ENCODE results near the gene CIROP.

CIROP gene

DNA sequence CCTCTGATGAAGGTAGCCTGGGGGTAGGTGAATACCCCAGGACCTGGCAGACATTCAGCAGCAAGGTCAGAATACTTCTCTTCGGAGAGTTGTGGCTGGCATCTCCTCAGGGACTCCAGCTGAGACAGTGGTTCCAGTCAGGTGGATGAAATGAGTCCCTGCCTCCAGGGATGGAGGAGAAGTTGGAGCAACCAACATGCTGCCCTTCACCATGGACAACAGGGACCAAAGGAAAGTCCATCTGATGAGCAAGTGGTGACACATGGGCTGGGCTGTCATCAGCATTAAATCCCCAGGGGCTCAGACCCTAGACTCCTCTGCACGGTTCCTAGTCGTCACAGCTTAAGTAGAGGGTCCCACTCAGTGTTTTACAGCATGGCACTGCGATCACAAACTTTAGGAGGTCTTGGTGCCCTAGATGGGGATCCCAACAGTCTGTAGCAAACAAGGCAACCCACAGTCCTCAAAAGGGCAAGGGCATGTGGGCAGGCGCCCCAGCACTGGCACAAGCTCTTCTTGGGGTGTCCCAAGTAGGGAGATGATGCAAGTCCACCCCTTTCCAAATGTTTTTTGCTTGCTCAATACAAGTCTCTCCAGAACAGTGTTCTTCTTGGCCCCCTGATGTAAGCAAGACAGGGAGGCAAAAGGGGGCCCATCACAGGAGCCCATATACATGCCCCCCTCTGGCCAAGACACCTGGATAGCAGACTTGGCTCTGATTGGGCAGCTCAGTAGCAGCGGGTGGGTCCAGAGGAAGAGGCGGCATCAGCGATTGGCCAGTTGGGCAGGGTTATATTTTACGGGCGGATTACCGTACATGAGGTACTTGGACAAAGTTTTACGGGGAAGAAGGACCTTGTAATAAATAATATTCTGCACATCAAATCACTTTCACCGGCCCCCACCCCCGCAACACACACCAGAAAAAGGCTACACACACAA is 36.7 kb downstream of the CIROP start:
- no peak for DNase-seq (ENCODE audit: low read depth)

- no peak for DNase-seq (ENCODE audit: low read depth)
Observed at GRCh38 chr14:23066855-23067744, 37.7 kb downstream of the CIROP start.

DNA sequence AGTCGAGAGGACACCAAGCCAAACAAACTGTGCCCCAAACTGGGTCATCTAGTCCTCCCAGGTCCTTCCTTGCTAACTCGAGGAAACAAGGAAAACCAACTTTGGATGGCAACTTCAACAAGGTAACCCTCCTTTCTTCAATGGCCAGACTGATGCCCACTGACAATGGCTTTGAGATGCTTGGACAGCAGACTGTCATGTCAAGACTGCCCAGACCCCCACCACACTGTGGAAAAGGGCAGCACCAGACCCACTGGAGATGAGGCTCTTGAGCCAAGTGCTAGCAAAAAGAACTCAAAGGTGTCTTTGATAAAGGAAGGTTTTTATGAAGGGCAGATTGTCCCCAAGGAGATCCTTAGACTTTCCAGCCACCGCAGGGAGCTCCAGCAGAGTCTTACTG is 38.4 kb downstream of the CIROP start:
- no peak for DNase-seq (ENCODE audit: low read depth)

GRCh38 chr14:23063601-23064000 is 41.2 kb downstream of the CIROP start:
- DNase-seq (ENCODE audit: low read depth): no peak

GRCh38 chr14:23062002-23062401 is 42.8 kb downstream of the CIROP start:
- DNase-seq (ENCODE audit: low read depth): no peak

DNA sequence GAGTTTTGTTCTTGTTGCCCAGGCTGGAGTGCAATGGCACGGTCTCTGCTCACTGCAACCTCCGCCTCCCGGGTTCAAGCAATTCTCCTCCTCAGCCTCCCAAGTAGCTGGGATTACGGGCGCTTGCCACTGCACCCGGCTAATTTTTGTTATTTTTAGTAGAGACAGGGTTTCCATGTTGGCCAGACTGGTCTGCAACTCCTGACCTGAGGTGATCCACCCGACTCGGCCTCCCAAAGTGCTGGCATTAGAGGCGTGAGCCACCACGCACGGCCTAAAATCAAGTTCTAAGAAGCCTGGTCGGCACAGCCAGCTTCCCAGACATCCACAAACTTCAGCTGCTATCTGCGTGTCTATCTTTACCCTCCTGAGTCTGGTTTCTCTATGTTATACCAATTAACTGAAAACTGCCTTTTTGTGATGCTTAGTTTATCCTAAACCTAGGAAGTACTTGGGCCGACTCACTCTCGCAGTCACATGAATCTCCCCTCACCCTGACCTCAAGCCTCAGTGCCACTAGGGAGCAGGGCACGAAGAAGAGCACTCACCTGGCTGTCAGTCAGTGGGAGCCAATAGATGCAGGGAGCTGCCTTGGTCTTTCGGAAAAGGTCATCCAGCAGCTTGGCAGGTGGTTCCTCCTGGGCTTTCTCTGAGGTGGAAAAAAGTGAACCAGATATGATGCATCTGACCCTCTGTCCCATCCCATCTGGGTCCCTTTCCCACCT is 44.1 kb downstream of the CIROP start:
- DNase-seq (ENCODE audit: low read depth): no peak

- no peak for DNase-seq (ENCODE audit: low read depth)
Observed at GRCh38 chr14:23058654-23059504, 45.9 kb downstream of the CIROP start.

GRCh38 chr14:23057757-23058653 is 46.8 kb downstream of the CIROP start:
- DNase-seq (ENCODE audit: low read depth): peak; percentile 78

DNA sequence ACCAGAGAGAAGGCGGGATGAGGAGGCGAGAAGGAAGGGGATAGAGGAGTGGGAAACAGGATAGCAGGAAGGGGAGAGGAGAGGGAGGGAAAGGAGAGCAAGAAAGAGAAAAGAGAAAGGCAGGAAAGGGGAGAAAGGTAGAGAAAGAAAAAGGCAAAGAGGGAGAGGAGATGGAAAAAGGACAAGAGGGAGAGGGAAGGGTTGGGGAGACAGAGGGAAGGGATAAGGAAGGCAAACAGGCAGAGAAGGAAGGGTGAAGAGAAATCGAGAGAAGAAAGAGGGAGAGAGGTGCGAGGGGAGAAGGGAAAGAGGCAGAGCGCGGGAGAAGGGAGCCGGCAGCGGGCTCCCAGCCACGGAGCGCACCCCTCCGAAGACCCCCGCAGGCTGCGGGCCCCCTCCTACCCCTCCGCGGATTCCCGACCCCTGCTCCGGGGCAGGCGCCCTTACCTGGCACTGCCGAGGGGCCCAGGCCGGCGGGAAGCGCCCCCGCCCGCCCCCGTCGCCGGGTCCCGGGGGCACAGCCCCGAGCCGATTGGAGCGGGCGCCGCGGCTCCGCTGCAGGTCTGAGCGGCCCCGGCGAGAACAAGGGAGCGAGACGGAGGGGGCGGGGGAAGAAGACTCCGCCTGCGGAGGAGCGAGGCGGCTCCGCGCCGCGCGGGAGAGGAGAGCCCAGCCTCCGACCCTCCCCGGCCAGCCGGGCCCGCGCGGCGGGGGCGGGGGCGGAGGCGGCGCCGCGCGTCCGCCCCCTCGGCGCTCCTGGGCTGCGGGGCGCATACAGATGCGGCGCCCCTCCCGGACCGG is 47.6 kb downstream of the CIROP start, which contains the start of gene CDH24:
Gene CDH24, minus strand, starts transcription at position 565 of the 801 bp plus-strand sequence. CDS start 1,787 bp downstream, outside the sequence.
- peak; percentile 41 for DNase-seq (ENCODE audit: low read depth)

GRCh38 chr14:23056145-23056955 is 48.4 kb downstream of the CIROP start:
- peak; percentile 57 for DNase-seq (ENCODE audit: low read depth)

DNA sequence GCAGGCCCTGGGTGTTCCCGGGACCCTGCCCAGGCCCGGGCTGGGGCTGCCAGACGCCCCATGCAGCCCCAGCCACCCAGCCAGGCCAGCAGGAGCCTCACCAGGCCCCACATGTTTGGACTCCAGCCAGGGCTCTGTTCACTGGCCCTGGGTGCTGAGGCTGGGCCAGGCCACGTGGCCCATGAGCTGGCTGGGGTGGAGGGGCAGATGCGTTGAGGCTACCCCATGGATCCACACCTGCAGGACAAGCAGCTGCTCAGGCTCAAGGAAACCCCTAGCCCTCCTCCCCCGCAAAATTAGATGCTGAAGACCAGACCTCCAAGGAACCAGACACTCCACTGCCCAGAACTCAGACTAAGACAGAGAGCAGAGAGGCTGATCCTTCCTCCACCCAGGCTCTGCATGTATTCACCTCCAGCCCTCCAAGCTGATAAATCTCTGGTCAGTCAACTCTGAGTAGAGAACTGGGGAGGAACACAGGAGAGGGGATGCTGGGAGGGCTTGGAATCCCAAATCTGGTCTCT is 49.1 kb downstream of the CIROP start:
- no peak for DNase-seq (ENCODE audit: low read depth)

DNA sequence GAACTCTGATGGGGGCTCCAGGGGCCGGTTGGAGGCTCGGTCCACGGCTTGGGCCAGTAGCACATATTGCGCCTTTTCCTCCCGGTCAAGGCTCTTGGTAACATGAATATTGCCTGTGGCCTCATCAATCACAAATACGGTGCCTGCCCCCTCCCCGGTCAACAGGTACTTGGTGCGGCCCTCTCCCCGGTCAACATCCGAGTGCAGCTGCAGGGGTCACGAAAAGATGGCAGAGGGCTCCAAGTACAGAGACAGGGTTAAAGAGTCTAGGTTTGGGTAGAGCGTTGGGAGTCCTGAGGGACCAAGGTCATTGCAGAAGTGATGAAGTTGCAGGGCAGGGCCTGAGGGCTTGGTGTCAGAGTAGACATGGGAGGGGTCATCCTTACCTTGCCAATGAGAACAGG is 49.6 kb downstream of the CIROP start:
- DNase-seq (ENCODE audit: low read depth): no peak

GRCh38 chr14:23054000-23054811 is 50.6 kb downstream of the CIROP start:
- no peak for DNase-seq (ENCODE audit: low read depth)

DNA sequence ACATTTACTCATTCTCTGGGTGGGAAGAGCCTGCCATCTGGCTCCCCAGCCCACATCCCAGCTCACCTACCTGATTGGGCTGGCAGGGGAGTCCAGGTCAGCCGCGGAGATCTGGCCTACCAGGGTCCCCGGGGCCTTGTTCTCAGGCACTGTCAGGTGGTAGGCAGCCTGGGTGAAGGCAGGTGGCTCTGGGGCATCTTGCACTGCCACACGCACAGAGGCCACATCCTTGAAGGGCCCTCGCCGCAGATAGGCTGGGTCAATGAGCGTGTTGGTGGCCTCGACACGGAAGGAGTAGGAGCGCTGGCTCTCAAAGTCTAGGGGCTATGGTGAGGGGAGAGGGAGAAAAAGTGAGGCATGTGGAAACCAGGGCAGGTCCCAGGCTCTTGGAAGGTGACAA is 51.4 kb downstream of the CIROP start:
- DNase-seq (ENCODE audit: low read depth): no peak

DNA sequence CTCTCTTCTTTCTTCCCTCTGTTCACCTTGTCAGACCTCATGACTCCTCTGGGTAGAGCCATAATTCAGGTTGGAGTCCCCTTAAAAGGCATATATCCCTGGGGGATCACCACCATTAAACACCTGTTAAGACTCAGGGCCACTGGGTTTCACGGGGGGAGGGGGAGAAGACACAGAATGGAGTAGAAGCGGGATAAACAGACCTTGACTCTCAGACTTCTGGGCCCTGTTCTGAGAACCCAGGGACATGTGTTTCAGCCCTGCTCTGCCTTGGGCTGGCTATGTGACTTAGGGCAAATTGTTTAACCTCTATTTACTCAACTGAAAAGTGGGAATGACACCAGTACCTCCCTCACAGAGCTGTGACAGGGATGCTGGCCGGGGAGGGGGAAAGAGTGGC is 52.1 kb downstream of the CIROP start:
- no peak for DNase-seq (ENCODE audit: low read depth)

GRCh38 chr14:23052182-23052623 is 52.6 kb downstream of the CIROP start:
- DNase-seq (ENCODE audit: low read depth): no peak
